GM18909 (cell line): ENCODE results near the gene ANK2.

ENCODE experiments used
- ATAC-seq: cut with Tn5 transposase; IDR thresholded peaks from one replicate; pipeline ENCODE4 v1.9.1; 2021; ENCODE audit warnings: mild to moderate bottlenecking; ENCODE audit not compliant: unreplicated experiment, poor library complexity

The ANK2 gene

DNA sequence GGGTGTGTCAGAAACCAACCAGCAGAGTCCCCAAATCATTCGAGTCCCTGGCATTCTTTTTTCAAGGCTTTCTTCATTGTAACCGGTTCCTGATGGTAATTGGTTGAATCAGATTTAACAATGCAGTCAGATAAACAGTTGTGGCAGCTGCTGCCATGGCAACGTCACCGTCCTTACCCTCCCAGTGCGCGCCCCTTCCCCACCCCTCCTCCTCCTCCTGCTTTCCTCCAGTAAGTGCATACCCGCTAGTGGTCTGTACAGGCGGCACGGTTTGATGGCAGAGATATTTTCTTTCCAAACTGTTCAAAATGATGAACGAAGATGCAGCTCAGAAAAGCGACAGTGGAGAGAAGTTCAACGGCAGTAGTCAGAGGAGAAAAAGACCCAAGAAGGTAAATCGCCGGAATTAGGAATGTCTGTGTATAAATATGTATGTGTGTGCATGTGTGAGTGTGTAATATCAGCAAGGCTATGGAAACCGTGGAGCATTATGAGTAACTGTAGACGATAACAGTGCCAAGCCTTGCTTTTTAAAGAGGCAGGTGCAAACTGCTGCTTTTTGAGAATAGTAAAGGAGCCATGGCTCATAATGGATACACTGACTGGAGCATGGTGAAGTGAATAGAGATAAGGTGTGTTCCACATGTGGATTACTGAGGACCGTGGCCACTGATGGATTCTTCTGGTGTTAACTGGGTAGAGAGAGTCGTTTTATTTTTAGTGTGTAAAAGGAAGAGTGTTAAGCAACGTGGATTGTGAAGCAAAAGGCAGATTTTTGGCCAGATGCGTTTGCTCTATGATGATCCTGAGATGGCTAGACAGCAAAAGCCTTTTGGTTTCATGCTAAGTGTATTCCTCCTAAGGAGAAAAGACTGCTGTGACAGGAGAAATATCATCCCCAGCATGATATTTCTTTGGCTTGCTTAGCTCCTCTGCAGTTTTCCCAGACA lies at the start of gene ANK2:
TSS of gene ANK2 (plus strand) at position 233 of the 950 bp plus-strand sequence. CDS start at position 309, 76 bp downstream.
- ATAC-seq: no peak

DNA sequence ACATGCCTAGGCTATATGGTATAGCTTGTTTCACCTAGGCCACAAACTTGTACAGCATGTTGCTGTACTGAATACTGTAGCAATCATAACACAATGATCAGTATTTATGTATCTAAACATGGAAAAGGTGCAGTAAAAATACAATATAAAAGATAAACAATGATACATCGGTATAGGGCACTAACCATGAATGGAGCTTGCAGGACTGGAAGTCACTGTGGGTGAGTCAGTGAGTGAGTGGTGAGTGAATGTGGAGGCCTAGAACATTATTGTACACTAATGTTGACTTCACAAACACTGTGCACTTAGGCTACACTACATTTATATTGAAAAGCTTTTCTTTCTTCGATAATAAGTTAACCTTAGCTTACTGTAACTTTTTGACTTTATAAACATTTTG lies 45.6 kb upstream of the ANK2 start:
- no peak for ATAC-seq

- ATAC-seq: no peak
These were observed 44.8 kb upstream of the ANK2 start for GRCh38 chr4:113004655-113005054.

DNA sequence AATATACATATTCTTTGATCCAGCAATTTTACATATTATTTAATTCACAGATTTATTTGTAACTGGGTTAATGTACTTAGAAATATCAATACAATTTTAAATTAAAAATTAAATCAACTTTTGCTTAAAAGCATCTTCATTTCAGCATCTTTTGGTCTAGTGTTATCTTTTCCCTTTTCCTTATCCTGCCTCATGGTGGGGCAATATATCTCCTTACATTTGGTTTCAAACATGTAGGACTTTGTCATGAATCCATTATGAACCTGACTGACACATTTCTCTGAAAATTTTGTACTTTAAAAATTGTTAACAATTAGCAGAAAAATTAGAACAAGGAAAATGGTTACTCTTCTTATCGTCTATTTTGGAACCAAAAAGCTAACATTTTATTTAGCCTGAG lies 42.8 kb upstream of the ANK2 start:
- ATAC-seq: no peak

GRCh38 chr4:113007151-113007550 lies 42.3 kb upstream of the ANK2 start:
- ATAC-seq: no peak

DNA sequence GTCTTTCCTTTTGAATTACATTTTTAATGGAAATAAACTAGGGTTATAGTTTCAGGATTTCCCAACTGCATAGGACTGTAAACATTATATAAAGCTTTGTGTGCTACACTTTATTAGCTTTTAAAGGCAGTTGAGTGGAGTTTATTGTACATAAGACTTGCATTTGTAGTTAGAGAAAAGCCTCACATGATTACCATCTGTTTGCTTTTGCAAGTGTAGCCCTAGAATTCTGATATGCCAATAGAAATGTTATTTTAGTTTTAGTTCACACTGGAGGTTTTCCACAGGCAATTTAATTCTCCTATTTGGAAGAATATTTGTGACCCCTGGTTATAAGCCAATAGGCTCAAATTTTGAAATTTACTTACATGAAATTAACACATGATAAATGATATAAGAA lies 41.3 kb upstream of the ANK2 start:
- no peak for ATAC-seq

- ATAC-seq: no peak
These were observed 40.7 kb upstream of the ANK2 start for GRCh38 chr4:113008716-113009115.

DNA sequence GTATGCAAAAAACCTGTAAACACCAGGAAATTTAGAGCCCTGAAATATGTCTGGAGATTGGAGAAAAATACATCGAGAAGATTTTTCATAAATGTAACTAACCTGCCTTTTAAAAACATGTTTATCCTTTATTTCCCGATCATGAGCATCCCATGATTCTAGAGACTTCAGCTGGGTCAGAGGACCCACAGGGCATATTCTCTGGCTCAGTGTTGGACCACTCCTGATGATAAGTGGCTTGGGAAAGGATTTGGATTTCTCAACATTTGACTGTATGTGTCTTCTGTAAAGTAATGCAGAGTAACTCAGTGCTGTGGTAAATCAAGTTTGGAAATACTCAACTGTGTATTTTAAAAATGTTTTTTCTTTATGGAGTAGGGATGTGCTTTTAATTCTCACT lies 40.0 kb upstream of the ANK2 start:
- ATAC-seq: no peak

GRCh38 chr4:113012122-113012725 lies 37.2 kb upstream of the ANK2 start:
- no peak for ATAC-seq

GRCh38 chr4:113012786-113013185 lies 36.7 kb upstream of the ANK2 start:
- ATAC-seq: no peak

- ATAC-seq: no peak
These were observed 35.7 kb upstream of the ANK2 start for GRCh38 chr4:113013751-113014150.

- no peak for ATAC-seq
These were observed 33.1 kb upstream of the ANK2 start for GRCh38 chr4:113016377-113016776.

DNA sequence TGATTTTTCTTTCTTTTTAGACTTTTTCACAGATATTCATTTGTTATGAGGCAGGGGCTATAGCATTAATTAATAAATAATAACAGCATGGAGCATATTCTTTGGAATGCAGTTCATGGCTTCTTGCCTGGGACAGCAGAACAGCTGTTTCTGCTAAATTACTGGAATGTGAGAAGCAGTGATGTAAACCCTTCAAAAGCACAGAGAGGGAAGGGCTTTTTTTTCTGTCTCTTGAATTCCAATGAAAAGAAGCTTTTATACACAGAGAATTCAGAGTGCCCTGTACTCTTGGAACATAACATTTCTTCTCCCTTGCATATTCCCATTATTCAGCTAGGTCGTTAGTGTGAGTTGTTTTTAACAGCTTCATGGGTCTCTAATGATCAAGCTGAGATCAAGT lies 28.5 kb upstream of the ANK2 start:
- no peak for ATAC-seq

DNA sequence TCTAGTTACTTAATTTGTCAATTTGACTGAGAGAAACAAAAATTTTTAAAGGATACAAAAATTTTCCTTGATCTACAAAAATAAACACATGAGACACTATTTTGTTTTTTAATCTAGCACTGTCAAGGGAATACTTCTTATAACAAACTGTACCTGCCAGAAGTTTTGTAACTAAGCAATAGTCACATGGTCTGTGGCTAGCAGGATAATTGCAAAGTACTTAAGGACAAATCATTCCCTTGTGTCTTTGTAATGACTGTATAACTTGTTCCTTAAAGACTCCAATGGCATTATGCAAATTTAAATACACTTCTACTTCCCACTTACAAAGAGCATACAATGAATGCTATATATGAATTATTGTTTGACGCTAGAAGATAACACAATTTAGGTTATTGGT lies 25.1 kb upstream of the ANK2 start:
- ATAC-seq: no peak

GRCh38 chr4:113025416-113025815 lies 24.0 kb upstream of the ANK2 start:
- no peak for ATAC-seq

- no peak for ATAC-seq
These were observed 22.9 kb upstream of the ANK2 start for GRCh38 chr4:113026556-113026955.

DNA sequence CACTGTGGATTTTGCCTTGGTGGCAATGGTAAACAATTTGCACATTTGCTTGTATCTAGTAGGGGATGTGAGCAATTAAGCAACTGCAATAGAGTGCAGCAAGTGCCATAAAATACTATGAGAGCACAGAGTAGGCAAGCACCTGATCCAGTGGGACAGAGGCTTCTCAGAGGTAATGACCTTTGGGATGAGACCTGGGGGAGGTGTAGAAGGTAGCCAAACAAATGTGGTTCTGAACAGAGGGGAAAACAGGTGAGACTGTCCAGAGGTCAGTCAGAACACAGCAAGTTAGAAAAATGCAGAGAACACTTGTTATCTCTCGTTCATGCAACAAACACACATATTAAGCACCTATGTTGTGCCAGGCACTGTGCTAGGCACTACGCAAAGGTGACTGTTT lies 21.4 kb upstream of the ANK2 start:
- no peak for ATAC-seq

DNA sequence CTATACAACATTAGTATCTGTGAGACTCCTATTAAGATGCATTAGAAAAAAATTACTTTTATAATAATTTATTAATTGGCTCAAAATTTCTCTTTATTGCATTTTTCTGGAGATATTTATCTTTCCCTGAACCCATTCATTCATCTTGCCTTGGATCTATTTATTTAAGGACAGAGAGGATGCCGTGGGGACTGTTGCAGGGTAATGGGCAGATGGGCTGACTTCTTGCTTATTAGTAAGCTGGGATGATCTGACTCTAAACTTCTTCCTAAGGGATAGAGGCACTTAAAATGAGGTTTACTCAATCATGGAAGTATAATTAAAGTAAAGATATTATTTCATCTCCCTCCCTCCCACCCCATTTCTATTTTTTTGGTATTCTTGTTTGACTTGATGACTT lies 18.2 kb upstream of the ANK2 start:
- no peak for ATAC-seq

DNA sequence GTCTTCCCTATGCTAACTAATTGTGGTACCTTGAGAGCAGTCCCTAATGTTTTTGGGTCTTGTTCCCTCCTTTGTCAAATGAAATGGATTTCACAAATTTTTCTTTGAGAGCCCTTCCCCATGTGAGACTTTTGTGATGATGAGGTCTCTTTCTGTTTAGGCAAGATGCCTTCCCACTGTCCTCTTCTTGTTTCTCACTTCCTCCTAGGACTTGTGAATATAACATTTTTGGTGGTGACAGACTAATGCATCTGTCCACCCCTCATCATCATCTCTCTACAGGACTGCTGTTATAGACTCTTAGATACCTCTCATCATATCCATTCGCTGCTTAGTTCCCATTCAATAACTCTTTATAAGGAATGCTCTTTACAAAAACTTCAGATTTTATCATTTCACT lies 8.7 kb upstream of the ANK2 start:
- no peak for ATAC-seq

GRCh38 chr4:113042502-113042901 lies 7.0 kb upstream of the ANK2 start:
- ATAC-seq: no peak

GRCh38 chr4:113043591-113043990 lies 5.9 kb upstream of the ANK2 start:
- ATAC-seq: no peak

DNA sequence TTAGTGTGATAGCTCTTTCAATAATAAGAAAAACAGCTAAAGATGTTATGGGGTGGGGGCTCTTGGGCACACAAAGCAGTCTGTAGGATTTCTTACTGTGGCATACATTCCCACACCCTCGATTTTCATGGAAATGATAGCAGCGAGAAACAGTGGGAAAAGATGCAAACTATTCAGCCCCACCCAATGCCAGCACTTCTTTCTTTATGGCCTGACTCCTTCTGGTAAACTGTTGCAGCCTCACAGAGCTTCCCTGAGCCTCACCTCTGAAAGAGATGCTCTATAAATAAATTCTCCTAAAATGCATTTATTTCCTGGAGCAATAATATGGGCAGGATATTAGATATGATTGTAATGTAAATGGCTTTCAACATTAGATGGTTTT lies 910 bp downstream of the ANK2 start:
- ATAC-seq: no peak
